Vagina (tissue), 2 donors: ENCODE data around the gene PROK2.

Source experiments
- POLR2AphosphoS5 ChIP-seq, 2 donors: sonication (generic); formaldehyde crosslinking; IDR thresholded peaks; one replicate each; pipeline ENCODE4 v1.9.0; 2017; ENCODE audit warnings: antibody characterized with exemption in 2 of 2, mild to moderate bottlenecking in 2 of 2, low read depth in 1 of 2; ENCODE audit not compliant: insufficient read depth in 1 of 2
- TF ChIP-seq, protein P1 (sequence below), 3 experiments: fragments of 450-650 bp in 2 of 3; fragments of 200-600 bp in 1 of 3; sonication (generic) in 1 of 3; IDR thresholded peaks; one replicate each; pipeline ENCODE4 v1.5.1; 2017 to 2019; ENCODE audit warnings: antibody characterized with exemption in 3 of 3, mild to moderate bottlenecking in 2 of 3, moderate library complexity in 2 of 3

GRCh38 chr3:71758091-71758490 lies 26.9 kb downstream of the PROK2 start:
- TF ChIP-seq, protein P1, sequence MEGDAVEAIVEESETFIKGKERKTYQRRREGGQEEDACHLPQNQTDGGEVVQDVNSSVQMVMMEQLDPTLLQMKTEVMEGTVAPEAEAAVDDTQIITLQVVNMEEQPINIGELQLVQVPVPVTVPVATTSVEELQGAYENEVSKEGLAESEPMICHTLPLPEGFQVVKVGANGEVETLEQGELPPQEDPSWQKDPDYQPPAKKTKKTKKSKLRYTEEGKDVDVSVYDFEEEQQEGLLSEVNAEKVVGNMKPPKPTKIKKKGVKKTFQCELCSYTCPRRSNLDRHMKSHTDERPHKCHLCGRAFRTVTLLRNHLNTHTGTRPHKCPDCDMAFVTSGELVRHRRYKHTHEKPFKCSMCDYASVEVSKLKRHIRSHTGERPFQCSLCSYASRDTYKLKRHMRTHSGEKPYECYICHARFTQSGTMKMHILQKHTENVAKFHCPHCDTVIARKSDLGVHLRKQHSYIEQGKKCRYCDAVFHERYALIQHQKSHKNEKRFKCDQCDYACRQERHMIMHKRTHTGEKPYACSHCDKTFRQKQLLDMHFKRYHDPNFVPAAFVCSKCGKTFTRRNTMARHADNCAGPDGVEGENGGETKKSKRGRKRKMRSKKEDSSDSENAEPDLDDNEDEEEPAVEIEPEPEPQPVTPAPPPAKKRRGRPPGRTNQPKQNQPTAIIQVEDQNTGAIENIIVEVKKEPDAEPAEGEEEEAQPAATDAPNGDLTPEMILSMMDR (IDR thresholded peaks at IDR 0.05) = no peak
- TF ChIP-seq POLR2AphosphoS5 (IDR thresholded peaks at IDR 0.05; ENCODE audit: insufficient read depth in 1 of 2, low read depth in 1 of 2) = no peak
